Psoas muscle (tissue), 8 donors: ENCODE measurements around the gene FLT3LG. TPM values are rescaled to one million over a fixed set of nuclear protein-coding genes. Genes with fewer than 3 reads are reported as not detected.

Experiments
- ATAC-seq, 4 donors: fragments of 200-7000 bp; cut with Tn5 transposase; one replicate each; pipeline ENCODE4 v1.9.1; 2020; ENCODE audit warnings: moderate library complexity in 3 of 4, mild to moderate bottlenecking in 2 of 4
- DNase-seq, 2 donors: peaks; one replicate each; pipeline ENCODE4 v3.0.0-alpha.2; 2020
- H3K27ac ChIP-seq: fragments of 200-600 bp; one replicate; pipeline ENCODE4 v1.8.0; 2022
- H3K27me3 ChIP-seq, 3 donors: fragments of 200-600 bp in 1 of 3; one replicate each; pipeline versions ENCODE4 v1.6.1 to v1.8.0; 2013 to 2022; ENCODE audit warnings: low read length in 2 of 3, mild to moderate bottlenecking in 2 of 3, moderate library complexity in 1 of 3; ENCODE audit not compliant: insufficient read depth in 3 of 3
- H3K36me3 ChIP-seq, 2 donors: fragments of 200-600 bp in 1 of 2; one replicate each; pipeline versions ENCODE4 v1.6.1 to v1.8.0; 2013 to 2022; ENCODE audit warnings: low read depth in 1 of 2, mild to moderate bottlenecking in 1 of 2, moderate library complexity in 1 of 2; ENCODE audit not compliant: insufficient read depth in 1 of 2
- H3K4me1 ChIP-seq: fragments of 200-600 bp; one replicate; pipeline ENCODE4 v1.8.0; 2022
- H3K4me3 ChIP-seq: fragments of 200-600 bp; one replicate; pipeline ENCODE4 v1.8.0; 2022; ENCODE audit warnings: mild to moderate bottlenecking
- H3K9me3 ChIP-seq: fragments of 200-600 bp; one replicate; pipeline ENCODE4 v1.8.0; 2022
- CTCF ChIP-seq: fragments of 200-600 bp; IDR thresholded peaks from one replicate; pipeline ENCODE4 v1.8.0; 2022; ENCODE audit warnings: antibody characterized with exemption
- WGBS, 3 donors: extraction: QIAGEN DNeasy Blood & Tissue Kit; methylation state at CpG; one replicate each; pipeline versions ENCODE4 v1.1.6 to v1.1.7; 2013; 5-methylcytosine and 5-hydroxymethylcytosine counted together
- intact Hi-C, 2 donors: fragments of 100-400 bp; cut with DNase I; formaldehyde crosslinking; loops; one replicate each; pipeline versions ENCODE4 v1.11.0 to v1.14.2; 2022
- long read RNA-seq, 2 donors: library from polyadenylated mRNA; unstranded; transcript quantifications; one replicate each; pipeline ENCODE4 v2.0.0, GENCODE V29; 2021
- polyA plus RNA-seq, 3 donors: library from polyadenylated mRNA; stranded (reverse); fragments of 200-250 nt; gene quantifications; one replicate each; pipeline ENCODE4 v1.2.3, GENCODE V29; 2013
- total RNA-seq, 4 donors: library from RNA; stranded (reverse); fragmentation: NEBNext Ultra II Directional in 2 of 4; extraction: Animal tissue kit (Norgen Biotek cat#: 25700) in 2 of 4; gene quantifications; one replicate each; pipeline versions ENCODE4 v1.2.1 to v1.2.4, GENCODE V29; 2021 to 2023
- donor health status: healthy with polysubstance abuse.
- donor health status: DM: no; HTN: no; CAD: no; lungs with moderate emphysema.
- donor health status: Bipolar disorder and iron deficiency.
- donor health status: healthy.
- donor health status: DM: yes; HTN: yes; CAD: no.
- donor health status: DM: no; HTN: no; CAD: no.
- donor health status: DM: no; HTN: no; CAD: no.
- donor health status: DM: yes; HTN: yes; CAD: no.

The FLT3LG gene
- total RNA-seq (1 to 10 TPM; 1.9 to 3.2 (median 2.5) TPM), polyA plus RNA-seq (1 to 10 TPM; 1.9 to 4.5 (median 4.1) TPM)
- long read RNA-seq, donor 1, partial matches to known transcripts: 0 of 1 reads
- long read RNA-seq, donor 1, other reads (novel, unspliced or antisense): 1 of 1 reads
- long read RNA-seq, donor 2, partial matches to known transcripts: 0 of 2 reads
- long read RNA-seq, donor 2, other reads (novel, unspliced or antisense): 1 of 2 reads

GRCh38 chr19:49473868-49474541, at the start of gene FLT3LG:
Gene FLT3LG, plus strand, starts transcription at chr19:49474215. Its CDS starts 425 bp downstream, at chr19:49474640.
- peak; percentile 99 for TF ChIP-seq CTCF
- Histone ChIP-seq H3K27me3 (no peaks in the 10 kb centered on the region), H3K9me3 (no peaks in the 10 kb centered on the region), H3K4me1 (peaks cover 5% of the 10 kb centered on the region), H3K36me3 (no peaks in the 10 kb centered on the region), H3K27ac (peak within 1 kb of the TSS; percentile 73), H3K4me3 (peak within 1 kb of the TSS; percentile 83)
- peak; percentile 69 to 89 (median 80) for ATAC-seq
- 1% methylated on average over 27 to 33 of the region's 33 CpGs for WGBS, 3 donors
- intact Hi-C loops: no loop called here
- DNase-seq: peak; percentile 80 to 87

GRCh38 chr19:49425178-49425577, 48.8 kb upstream of the FLT3LG start, which contains the start of gene GFY:
Gene GFY, plus strand, starts transcription at chr19:49425388. Its CDS starts 1,043 bp downstream, at chr19:49426431.
- no peaks in the 10 kb centered on the region for H3K36me3 ChIP-seq
- H3K9me3 ChIP-seq: no peaks in the 10 kb centered on the region
- WGBS, 3 donors: 46 to 51% (median 49%) methylated on average over 7 of the region's 7 CpGs
- H3K27ac ChIP-seq: no peak within 1 kb of the TSS
- peaks cover 0 to 97% (median 62%) of the 10 kb centered on the region in 3 donors for H3K27me3 ChIP-seq
- TF ChIP-seq CTCF: no peak
- no peak for DNase-seq
- H3K4me1 ChIP-seq: peaks cover 28% of the 10 kb centered on the region
- intact Hi-C loops: no loop called here
- no peak for ATAC-seq
- no peak within 1 kb of the TSS for H3K4me3 ChIP-seq

- intact Hi-C loops: no loop called here
- WGBS, 3 donors: 3 to 4% (median 4%) methylated on average over 27 to 30 of the region's 30 CpGs
Measured at GRCh38 chr19:49425922-49426592, 48.0 kb upstream of the FLT3LG start.

GRCh38 chr19:49427339-49427738, 46.7 kb upstream of the FLT3LG start:
- ATAC-seq (no peak), DNase-seq (no peak)
- Histone ChIP-seq H3K9me3 (no peaks in the 10 kb centered on the region), H3K4me1 (peaks cover 19% of the 10 kb centered on the region), H3K4me3 (no peak overlapping the region), H3K36me3 (no peaks in the 10 kb centered on the region), H3K27me3 (peaks cover 0 to 97% (median 65%) of the 10 kb centered on the region in 3 donors), H3K27ac (no peak overlapping the region)
- WGBS, 3 donors: 38 to 47% (median 44%) methylated on average over 12 of the region's 12 CpGs
- TF ChIP-seq CTCF: no peak
- intact Hi-C loops: no loop called here

More at GRCh38 chr19:49425922-49426592, 48.0 kb upstream of the FLT3LG start:
- ATAC-seq: no peak
- Histone ChIP-seq H3K27ac (no peak overlapping the region), H3K4me1 (peaks cover 25% of the 10 kb centered on the region), H3K4me3 (no peak overlapping the region), H3K36me3 (no peaks in the 10 kb centered on the region), H3K27me3 (peaks cover 0 to 97% (median 63%) of the 10 kb centered on the region in 3 donors), H3K9me3 (no peaks in the 10 kb centered on the region)
- no peak for TF ChIP-seq CTCF
- no peak for DNase-seq
